OCI-LY1 (cell line): Measurements from ENCODE around the gene METTL1.

Source experiments
- EZH2 ChIP-seq: fragments of 200-600 bp; sonication (generic), shearing (Covaris generic); IDR thresholded peaks from 2 replicates; pipeline ENCODE4 v1.8.0; 2017; ENCODE audit warnings: borderline replicate concordance, mixed run types, mild to moderate bottlenecking, antibody characterized with exemption, low read length, moderate library complexity, mixed read lengths
- TF ChIP-seq, protein P1 (sequence below): fragments of 200-600 bp; sonication (generic), shearing (Covaris generic); IDR thresholded peaks from 2 replicates; pipeline ENCODE4 v1.5.1; 2017; ENCODE audit warnings: mild to moderate bottlenecking, antibody characterized with exemption, low read length, moderate library complexity, mixed read lengths

DNA sequence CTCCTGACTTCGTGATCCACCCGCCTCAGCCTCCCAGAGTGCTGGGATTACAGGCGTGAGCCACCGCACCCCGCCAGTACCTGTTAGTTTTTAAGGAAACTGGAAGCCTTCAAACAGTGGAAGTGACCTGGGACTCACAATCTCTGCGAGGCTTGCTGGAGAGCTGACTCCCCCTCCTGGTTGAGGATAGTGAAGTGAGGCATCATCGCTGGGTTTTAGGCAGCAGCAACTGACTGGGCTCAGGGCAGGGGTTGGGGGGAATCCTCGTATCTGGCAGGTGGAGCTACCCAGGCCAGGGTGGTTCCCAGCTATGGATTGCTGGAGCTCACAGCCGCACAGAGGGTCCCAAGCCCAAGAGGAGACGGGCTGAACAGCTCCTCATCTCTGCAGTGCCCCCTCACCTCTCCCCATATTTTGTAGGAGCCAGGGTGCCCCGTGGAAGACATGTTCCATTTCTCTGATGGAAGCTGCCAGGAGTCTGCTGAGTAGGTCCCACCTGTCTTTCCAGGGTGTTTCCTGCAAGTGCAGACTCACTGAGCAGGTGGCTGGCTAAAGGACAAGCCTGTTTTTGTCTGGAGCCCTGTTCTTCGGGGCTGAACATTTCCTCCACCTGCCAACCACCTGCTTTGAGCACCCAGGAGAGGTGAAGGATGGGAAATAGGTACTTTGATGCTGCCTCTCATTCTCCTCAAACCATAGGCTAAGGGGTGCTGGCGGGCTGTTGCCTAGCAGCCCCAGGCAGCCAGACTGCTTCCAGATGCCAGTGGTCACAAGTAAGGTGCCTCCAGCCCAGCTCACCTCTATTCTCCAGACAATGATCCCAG is 43.5 kb upstream of the METTL1 start:
- TF ChIP-seq, protein P1, sequence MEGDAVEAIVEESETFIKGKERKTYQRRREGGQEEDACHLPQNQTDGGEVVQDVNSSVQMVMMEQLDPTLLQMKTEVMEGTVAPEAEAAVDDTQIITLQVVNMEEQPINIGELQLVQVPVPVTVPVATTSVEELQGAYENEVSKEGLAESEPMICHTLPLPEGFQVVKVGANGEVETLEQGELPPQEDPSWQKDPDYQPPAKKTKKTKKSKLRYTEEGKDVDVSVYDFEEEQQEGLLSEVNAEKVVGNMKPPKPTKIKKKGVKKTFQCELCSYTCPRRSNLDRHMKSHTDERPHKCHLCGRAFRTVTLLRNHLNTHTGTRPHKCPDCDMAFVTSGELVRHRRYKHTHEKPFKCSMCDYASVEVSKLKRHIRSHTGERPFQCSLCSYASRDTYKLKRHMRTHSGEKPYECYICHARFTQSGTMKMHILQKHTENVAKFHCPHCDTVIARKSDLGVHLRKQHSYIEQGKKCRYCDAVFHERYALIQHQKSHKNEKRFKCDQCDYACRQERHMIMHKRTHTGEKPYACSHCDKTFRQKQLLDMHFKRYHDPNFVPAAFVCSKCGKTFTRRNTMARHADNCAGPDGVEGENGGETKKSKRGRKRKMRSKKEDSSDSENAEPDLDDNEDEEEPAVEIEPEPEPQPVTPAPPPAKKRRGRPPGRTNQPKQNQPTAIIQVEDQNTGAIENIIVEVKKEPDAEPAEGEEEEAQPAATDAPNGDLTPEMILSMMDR, result 0 out of 2 replicates have a peak, but pooled peaks have one; percentile 6
- no peak for TF ChIP-seq EZH2
